Measurements from ENCODE around the gene NTN5.

GRCh38 chr19:48645620-48646000 lies 27.2 kb downstream of the NTN5 start:
- no peak for TF ChIP-seq CTCF (conservative IDR thresholded peaks at IDR 0.05; ENCODE audit: low read depth in 2 of 2)
- TF ChIP-seq ETS1 (IDR thresholded peaks at IDR 0.05): no peak
- TF ChIP-seq EZH2 (IDR thresholded peaks at IDR 0.05; ENCODE audit: low read depth, unreplicated experiment): no peak
- TF ChIP-seq REST (IDR thresholded peaks at IDR 0.05; ENCODE audit: unreplicated experiment): no peak
